ENCODE data around the gene SRD5A1.

Gene SRD5A1

GRCh38 chr5:6715271-6715670 is 82.0 kb downstream of the SRD5A1 start:
- no peak for FAIRE-seq

DNA sequence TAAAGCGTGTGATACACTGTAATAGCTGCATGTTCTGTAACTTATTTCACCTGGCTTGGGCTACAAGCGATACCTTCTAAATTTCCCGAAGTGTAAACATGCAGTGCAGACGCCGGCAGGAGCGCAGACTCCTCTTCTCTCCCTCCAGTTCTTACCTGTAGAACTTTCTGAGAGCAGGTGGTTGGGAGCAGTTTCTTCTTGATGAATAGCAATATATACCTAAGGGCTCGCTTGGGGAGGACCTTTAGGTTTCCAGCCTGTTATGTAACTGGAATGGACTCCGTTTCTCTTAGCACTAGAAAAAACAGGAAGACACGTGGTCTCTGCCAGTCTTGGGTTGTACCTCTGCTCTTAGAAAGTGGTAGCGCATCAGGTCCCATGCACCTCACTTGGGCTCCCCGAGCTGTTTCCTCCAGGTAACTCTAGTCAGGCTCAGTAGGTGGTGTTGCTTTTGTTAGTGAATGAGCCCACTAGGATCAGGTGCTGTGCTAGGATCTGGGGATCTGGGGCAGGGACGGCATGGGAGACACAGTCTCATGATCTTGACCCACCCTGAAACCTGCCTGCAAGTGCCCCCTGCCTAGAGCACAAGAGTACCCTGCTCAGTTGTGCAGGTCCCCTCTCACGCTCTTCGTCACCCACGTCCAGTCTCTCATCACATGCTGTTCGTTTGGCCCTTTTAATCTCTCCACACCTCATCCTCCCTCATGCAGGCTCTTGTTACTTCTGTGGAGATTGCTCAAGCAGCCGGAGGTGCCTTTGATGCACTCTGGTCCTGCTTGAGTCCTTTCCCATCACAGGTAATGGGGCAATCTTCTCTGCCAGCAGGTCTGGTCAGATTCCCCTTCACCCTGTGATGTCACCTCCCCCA is 82.8 kb downstream of the SRD5A1 start:
- no peak for FAIRE-seq

DNA sequence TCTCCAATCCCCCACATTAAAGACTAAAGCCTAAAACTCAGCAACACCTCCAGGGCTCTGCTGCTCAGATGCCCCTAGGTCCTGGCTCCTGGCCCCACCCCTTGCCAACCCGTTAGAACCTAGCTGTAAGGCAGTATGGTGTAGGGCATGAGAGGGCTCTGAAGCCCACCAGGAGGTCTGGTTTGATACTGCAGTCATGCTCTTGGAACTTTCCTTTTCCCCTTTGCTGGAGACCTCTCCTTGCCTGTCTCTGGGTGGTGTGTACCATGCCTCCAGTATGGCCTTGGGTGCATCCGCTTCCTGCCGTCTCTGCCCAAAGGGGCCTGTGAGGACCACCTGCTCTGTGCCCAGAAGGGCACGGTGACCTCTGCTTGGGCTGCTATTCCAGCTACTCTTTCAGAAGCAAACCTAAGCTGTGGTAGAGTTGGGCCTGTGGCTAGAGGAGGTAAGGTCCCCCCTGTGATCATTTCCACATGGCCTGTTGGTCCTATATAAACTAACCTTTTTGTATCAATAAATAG is 83.4 kb downstream of the SRD5A1 start:
- FAIRE-seq = no peak

- FAIRE-seq = no peak
These were observed 84.0 kb downstream of the SRD5A1 start for GRCh38 chr5:6717247-6717646.

DNA sequence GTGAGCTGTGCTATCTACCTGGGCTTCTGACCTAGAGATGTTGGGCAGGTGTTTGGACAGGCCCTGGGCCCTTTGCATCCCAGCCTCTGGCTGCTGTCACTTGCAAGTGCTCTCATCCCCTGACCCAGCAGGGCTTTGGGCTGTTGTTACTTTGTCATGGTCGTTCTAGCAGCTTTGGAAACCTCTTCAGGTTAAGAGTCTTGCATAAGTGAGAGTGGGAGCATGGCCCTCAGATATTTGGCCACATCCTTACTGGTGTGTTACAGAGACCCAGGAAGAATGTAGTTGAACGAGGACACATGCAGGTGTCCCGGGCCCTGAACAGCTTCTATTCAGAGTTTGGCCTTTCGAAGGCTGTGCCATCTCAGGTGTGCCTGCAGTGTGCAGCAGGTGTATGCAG is 84.4 kb downstream of the SRD5A1 start:
- no peak for FAIRE-seq

- no peak for FAIRE-seq
These were observed 85.0 kb downstream of the SRD5A1 start for GRCh38 chr5:6718161-6718681.

- FAIRE-seq = no peak
These were observed 85.5 kb downstream of the SRD5A1 start for GRCh38 chr5:6718718-6719117.

GRCh38 chr5:6719417-6719816 is 86.2 kb downstream of the SRD5A1 start:
- no peak for FAIRE-seq

DNA sequence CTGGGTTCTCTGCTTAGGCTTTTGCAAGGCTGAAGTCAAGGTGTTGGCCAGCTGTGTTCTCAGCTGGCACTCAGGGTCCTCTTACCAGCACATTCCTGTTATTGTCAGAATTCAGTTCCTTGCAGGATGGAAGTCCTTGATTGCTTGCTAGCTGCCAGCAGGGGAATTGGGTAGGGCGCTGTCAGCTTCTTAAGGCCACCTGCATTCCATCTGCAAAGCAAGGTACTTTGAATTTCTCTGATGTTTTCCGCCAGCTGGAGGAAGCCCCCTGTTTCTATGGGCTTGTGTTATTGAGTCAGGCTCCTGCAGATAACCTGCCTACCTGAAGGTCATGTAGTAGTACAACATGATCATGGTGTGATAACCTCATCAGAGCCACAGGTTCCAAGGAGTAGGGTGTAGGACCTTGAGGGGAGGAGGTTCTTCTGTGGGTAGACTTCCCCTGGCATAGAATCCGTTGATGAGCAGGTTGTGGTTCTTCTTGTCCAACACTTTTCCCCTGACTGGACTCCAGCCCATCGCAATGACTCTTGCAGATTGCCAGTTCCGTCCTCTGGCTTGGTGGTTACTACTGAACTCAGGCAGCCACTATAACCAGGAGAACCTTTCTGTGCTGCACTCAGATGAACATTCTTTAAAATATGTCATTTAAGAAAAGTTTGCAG is 86.8 kb downstream of the SRD5A1 start:
- FAIRE-seq = no peak

DNA sequence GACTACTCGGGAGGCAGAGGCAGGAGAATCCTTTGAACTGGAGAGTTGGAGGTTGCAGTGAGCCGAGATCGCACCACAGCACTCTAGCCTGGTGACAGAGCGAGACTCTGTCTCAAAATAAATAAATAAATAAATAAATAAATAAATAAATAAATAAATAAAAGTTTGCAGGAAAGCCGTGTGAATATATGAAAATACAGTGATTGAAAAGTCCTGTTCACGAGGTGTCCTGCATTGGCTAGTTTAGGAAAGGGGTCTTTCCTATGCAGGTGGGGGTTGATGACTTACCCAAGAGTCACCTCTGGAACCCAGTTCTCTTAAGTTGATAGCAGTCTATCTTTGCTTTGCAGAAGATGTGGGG is 87.3 kb downstream of the SRD5A1 start:
- FAIRE-seq = no peak

- no peak for FAIRE-seq
These were observed 88.2 kb downstream of the SRD5A1 start for GRCh38 chr5:6721442-6721841.

DNA sequence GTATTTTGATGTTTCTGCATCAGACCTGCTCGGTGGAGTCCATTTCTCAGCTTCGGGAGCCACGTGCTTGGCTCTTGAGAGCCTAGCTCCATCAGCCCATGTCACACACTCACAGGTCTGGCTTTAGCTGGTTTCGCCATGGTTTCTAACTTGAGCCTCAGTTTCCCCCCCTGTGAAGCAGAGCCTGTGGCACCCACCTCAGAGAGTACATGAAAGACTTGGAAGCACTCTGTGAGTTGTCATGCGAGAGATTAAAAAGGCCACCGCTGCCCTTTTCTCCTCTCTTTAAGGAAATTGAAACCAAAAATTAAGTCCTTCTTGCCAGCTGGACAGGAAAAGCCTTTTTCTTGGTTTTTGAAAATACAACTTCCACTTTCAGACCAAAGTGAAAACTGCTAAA is 88.8 kb downstream of the SRD5A1 start:
- no peak for FAIRE-seq

DNA sequence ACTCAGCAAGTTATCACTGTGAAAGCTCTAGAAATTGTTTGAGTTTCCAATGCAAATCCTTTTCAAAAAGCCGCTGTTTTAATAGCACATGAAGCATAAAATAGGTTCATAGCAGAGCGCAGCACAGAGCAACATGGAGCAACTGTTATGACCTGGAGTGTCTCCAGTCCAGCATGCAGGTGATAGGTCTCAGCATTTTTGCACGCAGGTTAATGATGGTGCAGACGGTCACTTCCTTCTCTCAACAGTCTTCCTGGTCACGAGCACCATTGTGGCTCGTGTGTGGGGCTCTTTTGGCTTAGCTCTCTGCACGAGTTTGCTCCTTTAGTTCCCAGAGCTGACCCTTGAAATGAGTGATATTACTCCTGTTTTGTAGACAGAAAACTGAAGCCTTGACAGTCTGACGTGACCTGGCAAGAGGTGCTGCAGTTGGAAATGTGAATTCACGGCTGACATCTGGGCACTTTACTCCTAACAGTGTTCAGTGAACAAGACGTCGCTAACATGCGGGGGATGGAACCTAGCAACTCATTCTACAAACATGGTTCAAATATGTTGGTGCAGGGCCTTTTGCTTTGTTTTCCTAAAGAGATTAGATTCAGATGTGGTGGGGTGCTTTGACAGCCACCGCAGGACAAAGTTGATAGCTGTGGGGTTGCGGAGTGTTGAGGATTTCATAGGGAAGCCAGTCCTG is 90.0 kb downstream of the SRD5A1 start:
- no peak for FAIRE-seq

DNA sequence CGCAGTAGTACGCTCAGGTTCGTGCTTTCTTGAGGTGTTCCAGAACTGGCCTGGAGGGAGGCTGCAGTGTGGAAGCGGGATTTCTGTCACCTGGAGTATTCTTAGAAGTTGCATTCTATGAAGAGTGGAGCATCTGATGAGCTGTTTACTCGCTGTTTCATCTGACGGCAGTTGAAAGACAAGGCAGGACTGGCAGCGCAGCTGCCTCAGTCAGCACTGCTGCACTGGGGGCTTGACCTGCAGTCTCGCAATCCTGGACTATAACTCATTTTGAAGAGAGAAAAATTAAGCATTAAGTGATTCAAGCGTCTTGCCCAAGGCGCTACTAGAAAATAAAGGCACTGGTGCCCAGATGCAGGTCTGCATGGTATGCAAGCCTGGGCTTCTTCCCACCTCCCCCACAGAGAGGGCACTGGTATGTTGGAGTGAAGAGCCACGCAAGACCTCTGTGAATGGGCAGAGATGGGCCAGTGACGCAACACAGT is 90.6 kb downstream of the SRD5A1 start:
- FAIRE-seq = no peak
